Daoy (cell line): ENCODE data around the gene LORICRIN. TPM values are rescaled to one million over a fixed set of nuclear protein-coding genes. Genes with fewer than 3 reads are reported as not detected.

ENCODE experiments used
- DNase-seq: peaks from one replicate; pipeline ENCODE4 v3.0.0-alpha.2; 2015; ENCODE audit warnings: low read depth
- total RNA-seq: library from RNA; depleted of rRNA; stranded (reverse); fragments of >200 nt; shearing (Covaris generic); gene quantifications from 2 replicates; pipeline ENCODE4 v1.2.3, GENCODE V29; 2014

The LORICRIN gene
- total RNA-seq, 1 experiment from 2014 or later, result not detected

DNA sequence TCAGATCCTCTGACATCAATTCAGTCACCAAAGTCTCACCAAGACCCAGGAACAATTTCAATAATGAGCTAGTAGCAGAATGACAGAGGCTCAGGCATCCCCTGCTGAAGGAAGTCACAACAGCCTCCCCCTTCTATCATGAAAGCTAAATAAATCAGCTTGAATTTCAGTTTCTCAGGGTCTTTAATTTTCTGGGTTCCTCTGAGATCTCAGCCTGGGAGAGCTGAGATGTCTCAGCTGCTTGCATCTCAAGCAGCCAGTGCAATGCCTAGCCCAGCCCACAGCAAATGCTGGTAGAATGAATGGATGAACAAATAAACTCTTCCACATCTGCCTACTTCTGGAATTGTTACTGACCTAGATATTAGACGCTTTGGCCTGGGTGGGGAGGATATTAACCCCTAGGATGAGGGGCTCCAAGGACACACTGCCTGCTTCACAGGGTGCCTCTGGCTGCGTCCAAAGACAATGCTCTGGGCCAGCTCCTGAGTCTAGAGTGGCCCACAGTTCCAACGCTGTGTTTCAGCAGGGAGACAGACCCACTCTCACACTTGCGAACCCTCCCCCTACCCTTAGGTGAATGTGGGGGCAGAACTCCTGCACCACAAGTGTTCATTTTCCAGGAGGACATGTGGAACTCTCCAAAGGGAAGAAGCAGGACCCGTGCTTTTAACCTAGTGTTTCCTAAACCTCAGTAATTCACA, 11.2 kb upstream of the LORICRIN start:
- DNase-seq, result no peak

DNA sequence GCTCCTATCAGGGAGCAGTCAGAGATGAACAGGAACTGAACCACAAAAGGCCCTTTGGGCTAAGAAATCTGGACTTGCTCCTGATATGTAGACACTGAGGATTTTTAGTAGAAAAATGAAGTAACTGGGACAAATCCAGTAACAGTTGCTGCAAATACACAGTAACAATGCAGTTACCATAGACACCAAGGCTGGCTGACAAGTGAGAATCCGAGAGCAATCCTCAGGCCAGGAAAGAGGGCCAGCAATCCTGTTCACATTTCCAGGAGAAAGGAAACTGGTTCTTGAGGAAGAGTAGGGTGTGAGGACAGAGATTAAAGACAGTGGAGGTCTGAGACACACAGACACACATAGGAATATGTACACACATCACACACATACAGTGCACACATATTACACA, 9.3 kb upstream of the LORICRIN start:
- DNase-seq, result no peak

DNA sequence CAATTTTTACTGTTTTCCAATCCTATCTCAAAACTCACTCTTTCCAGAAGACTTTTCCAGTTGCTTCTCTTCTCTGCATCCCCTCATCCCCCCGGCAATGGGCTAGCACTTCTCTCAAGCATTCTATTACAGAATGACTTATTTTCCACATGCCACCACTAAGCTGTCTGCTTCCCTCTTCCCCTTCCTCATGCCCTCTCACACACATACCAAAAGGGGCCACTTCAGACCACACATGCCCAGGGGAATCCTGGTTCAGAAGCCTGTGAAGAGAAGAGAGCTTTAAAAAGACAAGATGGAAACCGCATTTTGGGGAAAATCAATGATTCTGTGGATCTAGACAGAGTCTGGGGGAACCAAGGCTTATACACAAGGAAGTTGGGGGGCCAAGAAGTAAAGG, 8.4 kb upstream of the LORICRIN start:
- DNase-seq, result no peak

DNA sequence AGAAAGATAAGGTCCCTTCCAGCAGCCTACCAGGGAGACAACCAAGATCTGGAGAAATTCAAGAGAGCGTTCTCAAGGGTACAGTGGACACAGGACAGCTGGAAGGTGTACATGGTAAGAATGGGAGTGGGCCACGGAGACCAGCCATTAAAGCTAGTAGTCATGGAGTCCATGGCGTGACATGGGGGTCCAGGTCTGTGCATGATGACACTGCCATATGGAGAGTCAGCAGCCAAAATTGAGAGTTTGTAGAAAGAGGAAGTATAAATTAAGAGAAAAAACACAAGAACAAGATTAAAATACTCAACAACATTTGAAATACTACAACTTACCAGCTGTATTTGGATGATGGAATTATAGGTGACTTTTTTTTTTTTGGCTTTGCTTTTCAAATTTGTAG, 7.9 kb upstream of the LORICRIN start:
- no peak for DNase-seq

DNA sequence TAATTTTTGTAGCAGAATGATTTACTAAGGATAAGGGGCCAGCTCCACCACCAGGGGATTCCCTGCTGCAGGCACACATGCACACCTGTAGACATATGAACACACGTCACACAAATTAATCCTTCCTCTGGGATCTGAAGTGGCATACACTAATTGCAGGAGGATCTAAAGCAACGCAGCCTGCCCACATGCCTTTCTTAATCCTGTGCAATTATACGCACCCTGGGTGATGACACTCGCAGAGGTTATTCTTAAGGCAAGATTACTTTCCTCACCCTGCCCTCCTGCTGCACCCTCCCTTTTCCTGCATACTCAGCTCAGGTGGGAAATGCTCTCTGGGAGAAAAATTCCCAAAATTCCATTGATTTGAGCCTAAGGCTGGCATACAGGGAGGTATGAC, 7.5 kb upstream of the LORICRIN start:
- no peak for DNase-seq

DNA sequence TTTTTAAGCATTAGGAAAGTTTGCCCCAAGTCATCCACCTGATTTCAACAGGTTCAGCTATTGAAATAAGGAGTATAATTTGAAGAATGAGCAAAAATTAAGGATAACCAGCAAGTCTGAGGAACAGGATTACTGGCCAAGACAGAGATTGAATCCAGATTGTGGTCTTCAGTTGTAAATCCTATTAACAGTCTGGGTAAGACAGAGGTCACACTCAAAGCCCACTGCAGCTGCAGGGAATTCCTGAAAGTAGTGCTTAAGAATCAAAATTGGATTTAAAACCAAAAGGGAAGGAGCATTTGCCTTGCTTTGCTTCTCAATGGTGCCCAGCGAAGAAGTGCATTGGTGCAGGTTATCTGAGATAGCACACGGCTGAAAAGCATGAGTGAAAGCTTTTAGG, 6.4 kb upstream of the LORICRIN start:
- DNase-seq, result no peak

DNA sequence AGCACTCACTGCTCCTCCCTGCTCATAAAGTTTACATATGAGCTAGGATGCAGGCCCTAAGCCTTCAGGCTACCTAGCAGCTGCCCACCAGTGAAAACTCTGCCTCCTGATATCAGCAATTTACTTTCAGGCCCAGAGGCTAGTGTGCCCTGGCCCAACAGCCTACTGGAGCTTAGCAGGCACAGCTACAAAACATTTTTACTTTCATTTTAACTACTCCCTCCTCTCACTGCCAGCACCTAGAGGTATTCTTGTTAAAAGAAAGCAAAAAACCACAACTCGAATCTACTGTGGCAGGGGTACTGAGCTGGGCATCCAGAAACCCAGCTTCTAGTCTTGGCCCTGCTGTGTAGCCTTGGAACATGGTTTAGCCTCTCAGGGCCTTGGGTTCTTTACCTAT, 5.8 kb upstream of the LORICRIN start:
- DNase-seq, result no peak

DNA sequence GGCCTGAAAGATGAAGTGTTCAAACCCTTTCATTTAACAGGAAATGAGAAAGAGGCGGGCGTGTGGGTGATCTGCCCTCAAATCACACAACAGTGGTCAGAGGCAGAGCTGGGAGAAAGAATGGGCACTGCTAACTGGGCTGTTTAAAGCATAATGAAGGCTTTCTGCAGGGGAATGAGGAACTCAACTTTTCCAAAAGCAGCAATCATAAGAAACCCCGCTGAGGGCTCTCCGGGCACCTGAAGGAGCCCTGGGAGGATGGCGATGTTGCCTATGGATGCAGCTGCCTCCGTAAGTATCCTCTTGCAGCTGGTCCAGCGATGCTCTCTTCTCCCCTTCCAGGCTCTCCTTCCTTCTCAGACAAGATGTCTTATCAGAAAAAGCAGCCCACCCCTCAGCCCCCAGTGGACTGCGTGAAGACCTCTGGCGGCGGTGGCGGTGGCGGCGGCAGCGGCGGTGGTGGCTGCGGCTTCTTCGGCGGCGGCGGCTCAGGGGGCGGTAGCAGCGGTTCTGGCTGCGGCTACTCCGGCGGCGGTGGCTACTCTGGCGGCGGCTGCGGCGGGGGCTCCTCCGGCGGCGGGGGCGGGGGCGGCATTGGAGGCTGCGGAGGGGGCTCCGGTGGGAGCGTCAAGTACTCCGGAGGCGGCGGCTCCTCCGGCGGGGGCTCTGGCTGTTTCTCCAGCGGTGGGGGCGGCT, 1.2 kb downstream of the LORICRIN start:
- peak; percentile 29 for DNase-seq

DNA sequence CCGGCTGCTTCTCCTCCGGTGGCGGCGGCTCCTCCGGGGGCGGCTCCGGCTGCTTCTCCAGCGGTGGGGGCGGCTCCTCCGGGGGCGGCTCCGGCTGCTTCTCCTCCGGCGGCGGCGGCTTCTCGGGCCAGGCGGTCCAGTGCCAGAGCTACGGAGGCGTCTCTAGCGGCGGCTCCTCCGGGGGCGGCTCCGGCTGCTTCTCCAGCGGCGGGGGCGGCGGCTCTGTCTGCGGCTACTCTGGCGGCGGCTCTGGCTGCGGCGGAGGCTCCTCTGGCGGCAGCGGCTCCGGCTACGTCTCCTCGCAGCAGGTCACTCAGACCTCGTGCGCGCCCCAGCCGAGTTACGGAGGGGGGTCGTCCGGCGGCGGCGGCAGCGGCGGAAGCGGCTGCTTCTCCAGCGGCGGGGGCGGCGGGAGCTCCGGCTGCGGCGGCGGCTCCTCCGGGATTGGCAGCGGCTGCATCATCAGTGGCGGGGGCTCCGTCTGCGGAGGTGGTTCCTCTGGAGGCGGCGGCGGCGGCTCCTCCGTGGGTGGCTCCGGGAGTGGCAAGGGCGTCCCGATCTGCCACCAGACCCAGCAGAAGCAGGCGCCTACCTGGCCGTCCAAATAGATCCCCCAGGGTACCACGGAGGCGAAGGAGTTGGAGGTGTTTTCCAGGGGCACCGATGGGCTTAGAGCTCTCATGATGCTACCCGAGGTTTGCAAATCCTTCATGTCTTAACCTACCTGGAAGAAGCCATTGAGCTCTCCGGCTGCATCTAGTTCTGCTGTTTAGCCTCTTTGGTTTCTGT, 2.0 kb downstream of the LORICRIN start:
- peak; percentile 37 for DNase-seq

DNA sequence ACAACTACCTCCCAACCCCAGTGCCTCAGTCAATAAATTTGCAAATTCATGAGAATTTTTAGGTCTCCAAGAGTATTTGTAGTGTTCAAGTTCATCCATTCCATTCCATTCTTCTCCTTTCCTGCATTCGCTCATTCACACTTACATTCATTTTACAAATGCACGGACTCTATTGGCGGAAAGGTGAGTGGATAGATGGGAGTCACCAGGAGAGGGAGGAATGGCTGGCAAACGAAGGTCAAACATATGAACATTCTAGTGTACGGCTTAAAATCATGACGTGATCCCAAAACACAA, 2.5 kb downstream of the LORICRIN start:
- no peak for DNase-seq

DNA sequence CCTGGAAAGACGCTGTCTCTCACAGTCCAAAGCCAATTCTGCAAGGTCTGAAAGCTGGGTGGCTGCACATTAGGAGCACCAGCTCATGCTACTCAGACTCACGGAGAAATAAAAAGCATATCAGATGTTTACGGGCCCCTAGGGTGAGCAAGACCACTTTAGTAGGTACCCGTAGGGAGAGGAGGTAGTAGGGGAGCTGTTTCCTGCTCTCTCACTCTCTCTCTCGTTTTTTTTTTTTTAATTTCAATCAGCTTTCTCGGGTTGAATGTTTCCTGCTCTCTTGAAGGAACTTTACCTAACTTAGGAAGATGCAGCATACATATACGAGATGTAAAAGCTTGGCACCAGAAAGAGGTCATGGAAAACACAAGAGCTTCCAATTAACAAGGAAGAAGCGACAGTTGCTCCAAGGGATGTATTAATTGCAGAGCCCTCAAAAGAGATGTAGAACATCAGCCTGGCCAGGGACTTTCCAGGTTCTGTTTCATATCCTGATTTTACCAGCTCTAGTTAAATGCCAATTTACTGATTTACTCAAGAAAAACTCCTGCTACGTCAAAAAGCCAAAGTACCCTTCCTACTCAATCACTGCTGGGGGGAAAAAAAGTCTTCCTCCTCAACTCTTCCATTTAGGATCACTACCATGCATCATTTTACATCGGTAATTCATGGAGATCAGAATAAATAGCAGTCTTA, 3.1 kb downstream of the LORICRIN start:
- DNase-seq, result no peak

DNA sequence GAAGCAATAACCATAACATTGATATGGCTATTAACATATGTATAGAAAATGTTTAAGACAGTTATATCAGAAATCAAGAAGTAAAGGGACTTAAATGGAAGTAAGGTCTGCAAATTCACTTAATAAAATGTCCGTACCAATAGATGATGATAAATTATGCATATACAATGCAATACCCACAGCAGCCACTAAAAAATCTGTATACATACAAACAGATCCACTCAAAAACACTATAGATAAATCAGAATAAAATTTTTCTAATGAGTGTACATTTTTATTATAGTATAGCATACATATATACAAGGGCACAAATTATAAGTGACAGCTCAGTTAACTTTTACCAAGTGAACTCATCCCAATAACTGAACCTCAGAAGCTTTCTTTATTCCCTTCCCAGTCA, 6.0 kb downstream of the LORICRIN start:
- no peak for DNase-seq

DNA sequence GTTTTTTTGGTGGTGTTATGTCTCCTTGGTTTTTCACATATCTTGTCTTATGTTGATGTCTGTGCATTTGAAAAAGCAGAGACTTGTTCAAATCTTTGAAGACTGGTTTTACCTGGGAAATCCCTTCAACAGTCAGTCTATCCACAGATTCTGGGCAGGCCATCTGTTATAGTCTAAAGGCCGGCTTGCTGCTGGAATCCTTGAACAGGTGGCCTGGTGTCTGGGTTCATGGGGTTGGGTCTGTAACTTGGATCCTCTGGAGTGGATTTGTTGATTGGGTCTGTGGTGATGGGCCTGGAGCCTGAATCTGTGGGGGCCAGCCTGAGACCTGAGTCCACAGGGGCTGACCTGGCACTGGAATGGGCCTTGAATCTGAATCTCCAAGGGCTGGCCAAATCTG, 12.2 kb downstream of the LORICRIN start:
- no peak for DNase-seq

DNA sequence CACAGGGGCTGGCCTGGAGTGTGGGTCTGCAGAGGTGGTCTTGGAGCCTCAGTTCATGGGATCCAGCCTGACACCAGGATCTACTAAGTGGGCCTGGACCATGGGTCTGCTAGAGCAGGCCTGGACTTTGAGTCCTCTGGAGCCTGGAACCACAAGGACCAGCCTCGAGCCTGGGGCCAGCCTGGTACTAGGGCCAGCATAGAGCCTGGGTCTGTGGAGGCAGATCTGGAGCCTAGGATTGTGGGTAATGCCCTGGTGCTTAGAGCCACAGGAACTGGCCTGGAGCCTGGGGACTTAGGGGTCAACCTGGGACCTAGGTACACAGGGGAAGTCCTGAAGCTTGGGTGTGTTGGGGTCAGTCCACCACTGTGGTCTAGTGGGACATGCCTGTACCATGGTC, 12.7 kb downstream of the LORICRIN start:
- no peak for DNase-seq

DNA sequence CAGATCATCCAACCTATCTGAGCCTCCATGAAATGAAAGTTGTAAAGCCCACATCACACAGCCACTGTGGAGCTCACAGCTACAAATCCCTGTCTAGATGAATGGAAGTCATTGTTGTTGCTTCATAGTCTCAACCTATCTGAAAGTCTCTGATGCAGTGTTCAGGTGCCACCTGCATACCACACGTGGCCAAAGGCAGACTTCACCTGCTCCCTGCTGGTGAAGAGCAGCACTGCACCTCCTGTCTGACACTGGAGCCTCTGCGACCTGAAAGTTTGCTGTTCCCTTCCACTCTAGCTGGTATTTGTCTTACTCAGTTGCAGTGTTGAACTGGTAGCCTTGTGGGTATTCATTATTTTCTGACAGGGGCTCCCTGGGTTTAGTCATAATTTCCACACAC, 18.4 kb downstream of the LORICRIN start:
- peak; percentile 47 for DNase-seq

DNA sequence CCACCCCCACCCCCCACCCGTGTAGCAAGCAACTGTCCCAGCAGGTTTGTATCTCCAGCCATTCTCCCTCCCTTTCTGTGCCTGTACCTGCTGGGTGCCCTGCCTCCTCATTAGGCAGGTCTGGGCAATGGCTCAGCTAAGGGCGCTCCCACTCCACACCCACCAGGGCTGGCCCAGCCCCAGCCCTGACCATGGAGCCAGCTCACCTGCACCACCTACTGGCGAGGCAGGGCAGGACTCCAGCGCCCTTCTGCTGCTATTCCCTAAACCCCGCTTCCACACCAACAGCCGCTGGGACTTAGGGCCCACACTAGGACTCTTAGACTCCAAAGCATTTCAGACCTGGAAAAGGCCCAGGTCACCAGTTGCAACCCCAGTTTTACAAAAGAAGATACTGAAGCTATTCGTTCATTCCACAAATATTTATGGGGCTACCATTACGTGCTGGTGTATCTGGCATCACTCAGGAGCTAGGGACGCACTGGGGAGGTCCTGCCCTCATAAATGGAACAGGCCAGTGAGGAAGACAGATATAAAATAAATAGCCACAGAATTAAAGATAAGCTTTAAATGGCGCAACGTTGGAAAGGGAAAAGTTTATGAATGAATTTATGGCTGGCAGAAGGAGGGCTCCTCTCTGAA, 29.3 kb downstream of the LORICRIN start:
- peak; percentile 60 for DNase-seq

DNA sequence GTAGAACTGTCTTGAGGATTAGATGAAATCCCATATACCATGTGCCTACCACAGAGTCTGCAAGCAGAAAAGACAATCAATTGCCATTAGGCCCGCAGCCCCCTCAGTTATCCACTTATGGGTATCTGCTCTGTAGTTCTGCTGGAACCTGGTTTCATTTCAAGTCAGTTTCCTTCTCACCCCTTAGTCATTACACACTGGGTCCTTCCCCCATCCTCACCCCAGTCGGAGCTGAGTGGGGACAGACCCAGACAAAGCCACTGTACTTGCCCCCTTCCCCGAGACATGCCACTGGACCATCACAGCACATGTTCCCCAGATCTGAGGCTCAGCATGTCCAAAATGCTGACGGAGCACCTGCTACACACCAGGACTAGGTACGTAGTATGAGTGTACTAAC, 32.0 kb downstream of the LORICRIN start:
- DNase-seq, result no peak

DNA sequence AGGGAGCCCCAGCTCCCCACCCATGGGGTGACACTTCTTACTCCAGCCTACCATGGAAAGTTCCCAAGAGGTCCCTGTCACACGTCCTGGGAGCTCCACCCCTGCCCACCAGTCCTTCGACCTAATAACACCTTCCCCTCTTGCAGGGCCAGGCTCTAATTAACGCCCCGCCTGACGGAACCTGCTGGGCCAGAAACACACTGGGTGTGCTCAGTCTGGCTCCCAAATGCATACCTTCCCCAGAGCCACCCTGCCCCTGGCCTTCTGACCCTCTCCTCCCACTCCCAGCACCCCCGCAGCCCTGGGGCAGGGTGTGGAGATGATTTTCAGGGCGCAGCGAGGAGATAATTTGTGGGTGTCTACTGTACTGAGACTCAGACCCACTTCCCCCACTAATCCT, 32.7 kb downstream of the LORICRIN start:
- DNase-seq, result no peak

DNA sequence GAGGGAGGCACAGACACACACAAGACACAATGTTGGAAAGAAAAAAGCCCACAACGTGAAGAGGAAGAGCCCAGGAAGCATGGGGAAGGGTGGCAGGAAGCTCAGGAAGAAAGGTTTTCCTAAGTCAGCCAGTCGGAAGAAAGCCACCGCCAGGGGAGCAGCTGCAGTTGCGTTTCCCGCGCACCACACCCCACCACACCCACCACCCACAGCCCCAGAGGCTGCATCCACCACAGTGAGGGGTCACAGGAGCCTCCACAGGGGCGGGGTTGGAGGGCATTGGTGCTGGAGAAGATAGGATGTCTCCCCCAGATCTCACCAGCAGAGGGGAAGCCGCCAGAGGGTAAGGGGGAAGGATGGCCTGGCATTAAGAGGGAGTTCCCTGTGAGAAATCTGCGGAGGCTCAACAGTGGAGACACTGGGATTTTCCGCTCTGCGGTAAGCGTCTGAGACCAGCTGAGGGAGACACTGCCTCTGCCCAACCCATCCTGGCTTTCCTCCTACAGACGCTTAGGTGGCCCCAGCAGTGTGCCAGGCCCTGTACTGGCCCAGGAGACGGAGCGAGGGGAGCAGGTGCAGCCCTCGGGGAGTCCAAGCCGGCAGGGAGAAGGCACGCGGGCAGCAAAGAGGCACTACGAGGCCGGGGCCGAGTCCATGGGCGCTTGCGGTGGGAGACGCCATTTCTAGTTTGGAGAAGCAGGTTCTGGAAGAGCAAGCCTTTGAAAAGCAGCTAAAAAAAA, 33.4 kb downstream of the LORICRIN start:
- DNase-seq, result peak; percentile 14

DNA sequence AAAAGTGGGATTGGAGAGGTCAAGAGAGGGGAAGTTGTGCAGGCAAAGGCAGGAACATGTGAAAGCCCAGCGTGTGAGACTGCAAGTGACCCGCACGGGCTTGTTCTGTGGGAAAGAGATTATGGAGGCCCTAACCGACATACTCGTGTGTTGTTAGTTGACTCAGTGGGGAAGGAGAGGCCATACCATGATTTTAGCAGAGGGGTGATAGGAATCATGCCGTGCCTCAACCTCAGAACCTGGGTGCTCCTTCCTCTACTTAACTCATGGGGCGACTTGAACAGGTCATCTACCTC, 33.9 kb downstream of the LORICRIN start:
- no peak for DNase-seq

DNA sequence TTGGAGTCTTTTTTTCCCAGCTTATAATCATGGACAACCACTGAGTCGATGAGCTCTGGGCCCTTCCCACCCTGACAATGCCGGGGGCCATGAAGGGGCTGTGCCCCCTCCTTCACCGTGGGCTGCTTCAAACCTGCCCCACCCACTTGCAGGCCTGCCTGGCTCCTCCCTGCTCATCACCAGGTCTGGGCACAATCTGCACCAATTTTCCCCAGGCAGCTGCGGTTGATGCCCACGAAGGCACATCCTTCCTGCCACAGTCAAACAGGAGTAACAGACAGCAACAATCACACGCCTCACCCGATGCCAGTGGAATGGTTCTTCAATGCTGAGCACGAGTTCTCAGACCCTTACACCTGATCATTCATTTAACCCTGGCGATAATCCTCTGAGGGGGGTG, 34.4 kb downstream of the LORICRIN start:
- no peak for DNase-seq

DNA sequence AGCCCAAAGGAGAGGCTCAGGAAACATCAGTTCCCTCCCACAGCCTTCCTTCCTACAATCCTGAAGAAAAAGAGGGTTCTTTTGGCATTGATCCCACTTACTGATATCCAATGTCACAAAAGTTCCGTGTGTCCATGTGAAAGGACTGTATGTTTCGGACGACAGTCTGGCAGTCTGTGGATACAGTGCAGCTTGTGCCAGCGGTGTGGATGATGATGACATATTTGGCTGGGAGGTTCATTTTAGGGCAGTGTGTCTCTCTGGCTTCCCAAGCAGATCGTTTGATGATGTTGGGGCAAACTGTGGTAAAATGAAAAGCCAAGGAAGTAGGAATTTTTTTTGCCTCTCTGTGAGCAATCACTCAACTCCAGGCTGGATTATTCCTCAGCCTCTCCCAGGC, 42.8 kb downstream of the LORICRIN start:
- no peak for DNase-seq
